Common myeloid progenitor, CD34-positive (primary cell): ENCODE data around the gene SAMD11.

ENCODE experiments used
- CTCF ChIA-PET: fragments of 350-600 bp; sonication (Branson Sonifier 250); formaldehyde crosslinking; loops from one replicate; lab custom pipeline; 2021; ENCODE audit warnings: antibody characterized with exemption; lab: Charles Lee
- POLR2A ChIA-PET: fragments of 350-600 bp; sonication (Branson Sonifier 250); formaldehyde crosslinking; loops from one replicate; lab custom pipeline; 2021; ENCODE audit warnings: antibody characterized with exemption; lab: Charles Lee
- DNase-seq, 3 donors: peaks; one replicate each; pipeline versions ENCODE4 v3.0.0 to v3.0.0-alpha.2; 2013
- H3K27ac ChIP-seq, 2 experiments: 1 replicate in 1 of 2; 2 replicates in 1 of 2; pipeline ENCODE4 v1.7.0; 2013; ENCODE audit warnings: inconsistent platforms in 2 of 2, low read length in 2 of 2, mild to moderate bottlenecking in 2 of 2, low read depth in 1 of 2, moderate library complexity in 1 of 2; ENCODE audit not compliant: severe bottlenecking in 2 of 2, insufficient read depth in 1 of 2, poor library complexity in 1 of 2
- H3K27me3 ChIP-seq, 5 experiments: replicated peaks in 2 of 5; 1 replicate in 3 of 5; 2 replicates in 2 of 5; pipeline versions ENCODE4 v1.6.1 to v1.7.0; 2013; ENCODE audit warnings: low read length in 4 of 5, mild to moderate bottlenecking in 2 of 5, moderate library complexity in 2 of 5, inconsistent platforms in 1 of 5; ENCODE audit not compliant: insufficient read depth in 5 of 5, control insufficient read depth in 4 of 5
- H3K36me3 ChIP-seq, 4 experiments: 1 replicate in 2 of 4; 2 replicates in 2 of 4; pipeline versions ENCODE4 v1.6.1 to v1.7.0; 2013; ENCODE audit warnings: low read length in 3 of 4, control low read depth in 1 of 4, mild to moderate bottlenecking in 1 of 4; ENCODE audit not compliant: control insufficient read depth in 4 of 4, insufficient read depth in 4 of 4
- H3K4me1 ChIP-seq, 4 experiments: 1 replicate in 3 of 4; 2 replicates in 1 of 4; pipeline versions ENCODE4 v1.6.1 to v1.7.1; 2013; ENCODE audit warnings: low read length in 3 of 4, mild to moderate bottlenecking in 3 of 4, control low read depth in 1 of 4, inconsistent platforms in 1 of 4, moderate library complexity in 1 of 4; ENCODE audit not compliant: control insufficient read depth in 4 of 4, insufficient read depth in 4 of 4; ENCODE audit errors: control extremely low read depth in 1 of 4
- H3K4me3 ChIP-seq, 7 experiments: 1 replicate in 4 of 7; 2 replicates in 3 of 7; pipeline versions ENCODE4 v1.5.1 to v1.7.0; 2013; ENCODE audit warnings: mild to moderate bottlenecking in 7 of 7, low read length in 6 of 7, moderate library complexity in 6 of 7, inconsistent platforms in 2 of 7, low read depth in 2 of 7, control low read depth in 1 of 7; ENCODE audit not compliant: insufficient read depth in 4 of 7, control insufficient read depth in 1 of 7; ENCODE audit errors: extremely low read depth in 1 of 7
- H3K9me3 ChIP-seq, 5 experiments: 1 replicate in 4 of 5; 2 replicates in 1 of 5; pipeline versions ENCODE4 v1.6.1 to v1.7.1; 2013; ENCODE audit warnings: low read length in 4 of 5, mild to moderate bottlenecking in 2 of 5, inconsistent platforms in 1 of 5, low read depth in 1 of 5, moderate library complexity in 1 of 5; ENCODE audit not compliant: control insufficient read depth in 4 of 5, insufficient read depth in 2 of 5; ENCODE audit errors: control extremely low read depth in 1 of 5
- WGBS: methylation state at CpG from one replicate; pipeline ENCODE4 v1.1.5; 2013; ENCODE audit not compliant: insufficient coverage; 5-methylcytosine and 5-hydroxymethylcytosine counted together

The SAMD11 gene

GRCh38 chr1:908661-909060 lies 15.1 kb upstream of the SAMD11 start:
- no peak for DNase-seq
- Histone ChIP-seq H3K4me3 (no peak overlapping the region), H3K27me3 (peaks cover 0 to 16% (median 5%) of the 10 kb centered on the region in 5 experiments), H3K27ac (no peak overlapping the region), H3K9me3 (no peaks in the 10 kb centered on the region), H3K36me3 (no peaks in the 10 kb centered on the region), H3K4me1 (peaks cover 5 to 72% (median 60%) of the 10 kb centered on the region in 4 experiments)
- POLR2A ChIA-PET: no interaction called here
- 98% methylated on average over 14 of the region's 16 CpGs for WGBS
- CTCF ChIA-PET: no interaction called here

GRCh38 chr1:909861-910310 lies 13.8 kb upstream of the SAMD11 start:
- Histone ChIP-seq H3K27me3 (peaks cover 0 to 12% (median 5%) of the 10 kb centered on the region in 5 experiments), H3K4me1 (peaks cover 5 to 78% (median 62%) of the 10 kb centered on the region in 4 experiments), H3K36me3 (no peaks in the 10 kb centered on the region), H3K9me3 (no peaks in the 10 kb centered on the region), H3K4me3 (peak overlapping the region in 2 of 7 experiments; percentile 23 to 32), H3K27ac (no peak overlapping the region)
- CTCF ChIA-PET: no interaction called here
- POLR2A ChIA-PET: interaction anchor here (0.7 kb wide), 1 partner anchor 13 kb away, joined by 3 read pairs; no protein-coding TSS in a partner anchor
- DNase-seq: peak in 1 of 3 donors; percentile 71
- WGBS: 19% methylated on average over 33 of the region's 53 CpGs

GRCh38 chr1:910311-910880 lies 13.3 kb upstream of the SAMD11 start:
- H3K4me1 ChIP-seq: peaks cover 5 to 76% (median 58%) of the 10 kb centered on the region in 4 experiments
- CTCF ChIA-PET: interaction anchor here (1.1 to 2.7 kb wide), 2 partner anchors 8 to 19 kb away, joined by 3 to 13 read pairs; no protein-coding TSS in a partner anchor
- POLR2A ChIA-PET: interaction anchor here (0.7 kb wide), 1 partner anchor 13 kb away, joined by 3 read pairs; no protein-coding TSS in a partner anchor
- H3K36me3 ChIP-seq: no peaks in the 10 kb centered on the region
- 48% methylated on average over 22 of the region's 29 CpGs for WGBS
- DNase-seq: no peak
- H3K9me3 ChIP-seq: no peaks in the 10 kb centered on the region
- peaks cover 0 to 8% (median 4%) of the 10 kb centered on the region in 5 experiments for H3K27me3 ChIP-seq
- H3K4me3 ChIP-seq: peak overlapping the region in 2 of 7 experiments; percentile 23 to 32
- no peak overlapping the region for H3K27ac ChIP-seq

GRCh38 chr1:910881-911721 lies 12.6 kb upstream of the SAMD11 start:
- Histone ChIP-seq H3K27me3 (peaks cover 0 to 3% (median 1%) of the 10 kb centered on the region in 5 experiments), H3K4me1 (peaks cover 5 to 73% (median 53%) of the 10 kb centered on the region in 4 experiments), H3K4me3 (no peak overlapping the region), H3K27ac (no peak overlapping the region), H3K36me3 (no peaks in the 10 kb centered on the region), H3K9me3 (no peaks in the 10 kb centered on the region)
- POLR2A ChIA-PET: interaction anchor here (0.7 kb wide), 1 partner anchor 12 kb away, joined by 3 read pairs; no protein-coding TSS in a partner anchor
- DNase-seq: peak in 1 of 3 donors; percentile 19
- CTCF ChIA-PET: interaction anchor here (1.1 to 2.7 kb wide), 4 partner anchors 9 to 65 kb away, joined by 3 to 13 read pairs (median 4); no protein-coding TSS in a partner anchor
- 92% methylated on average over 25 of the region's 25 CpGs for WGBS

- Histone ChIP-seq H3K27ac (no peak overlapping the region), H3K9me3 (no peaks in the 10 kb centered on the region), H3K27me3 (peaks cover 0 to 2% (median 0%) of the 10 kb centered on the region in 5 experiments), H3K4me3 (peak overlapping the region in 3 of 7 experiments; percentile 0 to 24 (median 21)), H3K36me3 (no peaks in the 10 kb centered on the region), H3K4me1 (peaks cover 0 to 73% (median 52%) of the 10 kb centered on the region in 4 experiments)
- POLR2A ChIA-PET: no interaction called here
- CTCF ChIA-PET: interaction anchor here (0.9 to 2.7 kb wide), 5 partner anchors 11 to 64 kb away, joined by 3 to 13 read pairs (median 4); no protein-coding TSS in a partner anchor
- DNase-seq: no peak
- WGBS: 69% methylated on average over 14 of the region's 15 CpGs
Observed at GRCh38 chr1:911875-912739, 11.6 kb upstream of the SAMD11 start.

GRCh38 chr1:912740-913301 lies 10.9 kb upstream of the SAMD11 start:
- H3K4me1 ChIP-seq: peaks cover 0 to 73% (median 53%) of the 10 kb centered on the region in 4 experiments
- H3K4me3 ChIP-seq: peak overlapping the region in 3 of 7 experiments; percentile 0 to 24 (median 20)
- H3K9me3 ChIP-seq: no peaks in the 10 kb centered on the region
- no peaks in the 10 kb centered on the region for H3K36me3 ChIP-seq
- 40% methylated on average over 21 of the region's 24 CpGs for WGBS
- H3K27ac ChIP-seq: no peak overlapping the region
- POLR2A ChIA-PET: no interaction called here
- CTCF ChIA-PET: interaction anchor here (0.9 to 2.7 kb wide), 4 partner anchors 10 to 63 kb away, joined by 3 to 13 read pairs (median 8); no protein-coding TSS in a partner anchor
- DNase-seq: peak in 2 of 3 donors; percentile 58 to 64
- H3K27me3 ChIP-seq: peaks cover 0 to 2% (median 0%) of the 10 kb centered on the region in 5 experiments
